ENCODE measurements around the gene RALB. TPM values are rescaled to one million over a fixed set of nuclear protein-coding genes. Genes with fewer than 3 reads are reported as not detected.

RALB gene
- total RNA-seq, 6 experiments from 2014 or later: 60.1 to 72.5 (median 69.2) TPM

GRCh38 chr2:120289221-120289906 is 36.7 kb downstream of the RALB start:
- Mint-ChIP-seq H3K27ac (no peak overlapping the region), H3K4me1 (ENCODE audit: low read depth) (peaks cover 79% of the 10 kb centered on the region), H3K9me3 (no peaks in the 10 kb centered on the region), H3K36me3 (ENCODE audit: low read depth) (peaks cover 31% of the 10 kb centered on the region), H3K27me3 (ENCODE audit: insufficient read depth) (no peaks in the 10 kb centered on the region), H3K4me3 (no peak overlapping the region)
- DNase-seq: no peak
- TF ChIP-seq CTCF (IDR thresholded peaks at IDR 0.05): peak; percentile 47

GRCh38 chr2:120290737-120291136 is 38.1 kb downstream of the RALB start:
- no peak overlapping the region for H3K4me3 Mint-ChIP-seq
- H3K36me3 Mint-ChIP-seq (ENCODE audit: low read depth): peaks cover 35% of the 10 kb centered on the region
- H3K9me3 Mint-ChIP-seq: no peaks in the 10 kb centered on the region
- no peak for DNase-seq
- peak overlapping the region; percentile 47; the same call in 1 of the 2 replicates for H3K27ac Mint-ChIP-seq
- TF ChIP-seq CTCF (IDR thresholded peaks at IDR 0.05): no peak
- peaks cover 78% of the 10 kb centered on the region for H3K4me1 Mint-ChIP-seq (ENCODE audit: low read depth)
- H3K27me3 Mint-ChIP-seq (ENCODE audit: insufficient read depth): no peaks in the 10 kb centered on the region

DNA sequence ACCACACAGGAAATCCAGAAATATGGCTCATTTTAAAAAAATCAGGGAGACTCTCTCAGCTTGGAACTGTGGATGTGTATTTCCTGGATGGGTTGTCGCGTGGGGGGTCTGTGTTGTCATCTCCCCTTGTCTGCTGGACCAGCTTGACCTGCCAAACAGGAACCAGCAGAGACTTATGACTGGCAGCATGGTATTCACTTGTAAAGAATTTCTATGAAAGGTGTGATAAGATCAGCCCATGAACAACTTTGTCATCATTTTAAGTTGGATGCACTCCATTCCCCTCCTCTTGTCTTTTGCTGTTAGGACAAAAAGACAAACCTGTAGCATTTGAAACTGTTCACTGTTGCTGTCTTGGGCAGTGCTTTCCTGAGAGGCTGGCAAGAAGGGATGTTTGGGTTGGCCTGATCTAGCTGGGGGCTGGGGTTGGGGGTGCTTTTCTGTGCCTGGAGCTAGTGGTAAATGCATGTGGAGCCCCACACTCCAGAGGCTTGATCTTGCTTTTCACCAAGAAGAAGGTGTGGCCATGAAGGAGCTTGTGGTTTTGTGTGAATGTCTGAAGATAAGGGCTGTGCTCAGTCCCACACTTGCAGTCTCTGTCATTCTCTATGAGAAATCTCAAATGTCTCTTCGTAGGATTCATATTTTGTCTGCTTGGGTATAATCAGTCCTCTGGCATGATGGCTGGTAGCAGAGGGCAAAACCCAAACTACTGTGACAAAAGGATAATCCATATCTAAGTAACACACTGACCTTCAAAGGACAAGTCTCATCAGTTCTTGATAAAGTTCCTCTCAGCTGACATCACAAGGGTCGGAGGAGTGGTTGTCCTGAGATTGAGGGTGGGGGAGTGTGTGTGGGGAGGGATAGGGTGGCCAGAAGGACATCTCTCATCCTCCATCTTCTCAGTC is 39.0 kb downstream of the RALB start:
- peak overlapping the region; percentile 73 for H3K27ac Mint-ChIP-seq
- peak; percentile 71 for DNase-seq
- peaks cover 36% of the 10 kb centered on the region for H3K36me3 Mint-ChIP-seq (ENCODE audit: low read depth)
- TF ChIP-seq CTCF (IDR thresholded peaks at IDR 0.05): no peak
- H3K27me3 Mint-ChIP-seq (ENCODE audit: insufficient read depth): no peaks in the 10 kb centered on the region
- peaks cover 69% of the 10 kb centered on the region for H3K4me1 Mint-ChIP-seq (ENCODE audit: low read depth)
- peak overlapping the region; percentile 21 for H3K4me3 Mint-ChIP-seq
- no peaks in the 10 kb centered on the region for H3K9me3 Mint-ChIP-seq

DNA sequence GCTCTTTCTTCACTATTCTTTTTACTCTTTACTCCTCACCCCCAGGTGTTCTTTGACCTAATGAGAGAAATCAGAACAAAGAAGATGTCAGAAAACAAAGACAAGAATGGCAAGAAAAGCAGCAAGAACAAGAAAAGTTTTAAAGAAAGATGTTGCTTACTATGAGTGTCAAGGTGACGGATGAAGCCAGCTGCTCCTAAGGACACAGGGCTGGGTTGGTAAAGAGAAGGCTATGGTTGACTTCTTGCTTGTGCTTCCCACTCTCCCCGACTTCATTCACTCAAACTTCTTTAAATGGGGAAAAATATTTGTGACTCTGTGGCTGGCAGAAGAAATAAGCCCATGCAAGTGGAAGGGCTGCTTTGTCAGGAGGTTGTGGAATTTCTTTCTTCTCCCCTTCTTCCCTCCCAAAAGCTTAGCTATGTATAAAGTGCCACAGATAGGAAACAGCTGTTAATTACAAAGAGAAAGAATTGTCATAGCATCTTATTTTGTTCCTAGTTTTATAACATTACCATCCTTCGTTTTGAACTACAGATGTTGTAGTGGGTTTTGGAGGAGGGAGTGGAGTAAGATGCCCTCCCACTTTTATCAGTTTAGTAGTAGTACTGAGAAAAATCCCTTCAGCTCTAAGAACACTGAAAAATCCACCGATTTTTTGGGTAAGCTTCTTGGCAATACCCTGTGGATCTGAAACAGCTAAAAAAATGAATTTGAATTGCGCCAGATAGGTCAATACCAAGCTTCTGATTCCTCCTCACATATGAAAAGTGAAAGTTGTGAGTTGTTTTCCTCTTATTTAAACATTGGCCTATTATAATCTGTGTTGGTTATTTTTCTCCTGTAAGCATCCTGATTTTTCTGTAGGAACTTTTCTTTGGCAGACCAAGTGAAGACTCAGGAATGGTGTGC is 40.7 kb downstream of the RALB start:
- TF ChIP-seq CTCF (IDR thresholded peaks at IDR 0.05): no peak
- Mint-ChIP-seq H3K27ac (no peak overlapping the region; the same call in 1 of the 2 replicates), H3K9me3 (no peaks in the 10 kb centered on the region), H3K36me3 (ENCODE audit: low read depth) (peaks cover 47% of the 10 kb centered on the region), H3K4me1 (ENCODE audit: low read depth) (peaks cover 68% of the 10 kb centered on the region), H3K27me3 (ENCODE audit: insufficient read depth) (no peaks in the 10 kb centered on the region), H3K4me3 (no peak overlapping the region)
- no peak for DNase-seq

DNA sequence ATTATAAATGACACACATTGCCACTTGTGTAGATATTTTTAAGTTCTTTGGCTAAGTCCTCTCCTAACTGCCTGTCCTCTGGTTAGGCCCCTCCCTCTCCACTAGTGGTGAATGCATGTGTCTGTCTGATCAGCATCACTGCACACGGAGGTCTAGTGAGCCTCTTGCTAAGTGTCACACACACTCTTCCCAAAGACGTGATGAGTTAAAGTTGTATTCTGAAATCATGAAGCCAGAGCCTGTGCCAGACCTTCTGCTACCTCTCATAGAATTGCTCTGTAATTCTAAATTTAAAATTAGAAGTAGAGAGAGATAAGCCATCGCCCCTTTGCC is 41.3 kb downstream of the RALB start:
- Mint-ChIP-seq H3K4me3 (no peak overlapping the region), H3K36me3 (ENCODE audit: low read depth) (peaks cover 50% of the 10 kb centered on the region), H3K4me1 (ENCODE audit: low read depth) (peaks cover 68% of the 10 kb centered on the region), H3K9me3 (no peaks in the 10 kb centered on the region), H3K27ac (no peak overlapping the region), H3K27me3 (ENCODE audit: insufficient read depth) (no peaks in the 10 kb centered on the region)
- no peak for TF ChIP-seq CTCF (IDR thresholded peaks at IDR 0.05)
- DNase-seq: no peak

Measured in HFFc6 (cell line).